GM12878 (cell line): ENCODE measurements around the gene P3H2. TPM values are rescaled to one million over a fixed set of nuclear protein-coding genes. Genes with fewer than 3 reads are reported as not detected.
A peak's percentile ranks its signal among the peaks of the same experiment; 100 is the strongest.

Experiments used
- ATAC-seq: fragments of 200-7000 bp; cut with Tn5 transposase; 3 replicates; pipeline ENCODE4 v1.9.1; 2020; ENCODE audit warnings: mild to moderate bottlenecking, moderate library complexity
- BruUV-seq: library from RNA; stranded (reverse); fragments of 400-500 nt; replicated peaks from 2 replicates; lab custom pipeline; 2021; lab: Mats Ljungman, UMichigan
- CTCF ChIA-PET: fragments of 300-600 bp; sonication (Branson Sonifier 250); formaldehyde crosslinking; extraction: SDS; loops from one replicate; lab custom pipeline; 2021; ENCODE audit warnings: inconsistent platforms; lab: Yijun Ruan, JAX
- POLR2A ChIA-PET: fragments of 350-600 bp; formaldehyde crosslinking; extraction: SDS; loops from one replicate; lab custom pipeline; 2021; ENCODE audit warnings: inconsistent platforms; lab: Charles Lee
- RAD21 ChIA-PET: fragments of 300-600 bp; sonication (Branson Sonifier 250); formaldehyde crosslinking; loops from one replicate; lab custom pipeline; 2023; ENCODE audit warnings: antibody characterized with exemption; ENCODE audit not compliant: unreplicated experiment; lab: Charles Lee
- SMC1A ChIA-PET: fragments of 300-600 bp; sonication (Branson Sonifier 250); formaldehyde crosslinking; loops from one replicate; lab custom pipeline; 2023; ENCODE audit not compliant: unreplicated experiment, uncharacterized antibody; lab: Charles Lee
- DNase-seq: peaks from one replicate; pipeline ENCODE4 v3.0.0-alpha.2; 2011; ENCODE audit warnings: low read depth, low spot score
- FAIRE-seq: peaks from 3 replicates; lab custom pipeline; 2011; peaks lifted over from hg19 to GRCh38; lab: Jason Lieb, UNC
- H2AFZ ChIP-seq: 2 replicates; pipeline ENCODE4 v1.6.0; 2011; ENCODE audit warnings: low read depth, low read length, control low read depth; ENCODE audit not compliant: control insufficient read depth
- H3K27ac ChIP-seq: 2 replicates; pipeline ENCODE4 v1.5.1; 2011; ENCODE audit warnings: control low read depth; ENCODE audit not compliant: control insufficient read depth, insufficient read depth
- H3K27me3 ChIP-seq, 2 experiments: replicated peaks in 1 of 2; 2 replicates each; pipeline versions ENCODE4 v1.6.0 to v1.6.1; 2011; ENCODE audit warnings: low read length in 1 of 2; ENCODE audit not compliant: control insufficient read depth in 2 of 2, insufficient read depth in 2 of 2
- H3K36me3 ChIP-seq, 2 experiments: 2 replicates each; pipeline ENCODE4 v1.5.1; 2011; ENCODE audit warnings: low read length in 1 of 2; ENCODE audit not compliant: control insufficient read depth in 2 of 2, insufficient read depth in 2 of 2
- H3K4me1 ChIP-seq: 2 replicates; pipeline ENCODE4 v1.6.1; 2011; ENCODE audit warnings: mild to moderate bottlenecking, low read length, moderate library complexity, mixed read lengths; ENCODE audit not compliant: control insufficient read depth, insufficient read depth
- H3K4me2 ChIP-seq: 2 replicates; pipeline ENCODE4 v1.6.0; 2011; ENCODE audit warnings: control low read depth; ENCODE audit not compliant: control insufficient read depth, insufficient read depth
- H3K4me3 ChIP-seq: fragments of 200-600 bp; sonication (generic); 2 replicates; pipeline ENCODE4 v1.5.1; 2016
- H3K79me2 ChIP-seq: 2 replicates; pipeline ENCODE4 v1.6.0; 2011; ENCODE audit warnings: low read length; ENCODE audit not compliant: control insufficient read depth, insufficient read depth
- H3K9ac ChIP-seq: 2 replicates; pipeline ENCODE4 v1.8.0; 2011; ENCODE audit warnings: low read length, control low read depth, mixed read lengths; ENCODE audit not compliant: control insufficient read depth, insufficient read depth
- H3K9me3 ChIP-seq: replicated peaks from 3 replicates; pipeline ENCODE4 v1.5.1; 2011; ENCODE audit warnings: mild to moderate bottlenecking, low read length; ENCODE audit not compliant: control insufficient read depth, insufficient read depth
- H4K20me1 ChIP-seq: 2 replicates; pipeline ENCODE4 v1.6.0; 2011; ENCODE audit not compliant: control insufficient read depth, insufficient read depth
- BMI1 ChIP-seq: fragments of 450-650 bp; IDR thresholded peaks from 2 replicates; pipeline ENCODE4 v1.6.1; 2016; ENCODE audit warnings: mild to moderate bottlenecking, moderate library complexity, borderline replicate concordance
- CHD2 ChIP-seq: IDR thresholded peaks from 2 replicates; pipeline ENCODE4 v1.6.1; 2011; ENCODE audit warnings: low read depth, low read length, improper control_type of control experiment, borderline replicate concordance
- HDAC2 ChIP-seq: fragments of 200-600 bp; sonication (generic); IDR thresholded peaks from 2 replicates; pipeline ENCODE4 v1.6.1; 2017
- RBBP5 ChIP-seq: fragments of 200-600 bp; sonication (generic); conservative IDR thresholded peaks from 2 replicates; pipeline ENCODE4 v1.6.1; 2016
- SIN3A ChIP-seq: IDR thresholded peaks from 2 replicates; pipeline ENCODE4 v1.6.1; 2012; ENCODE audit warnings: low read depth, low read length, improper control_type of control experiment
- SMC3 ChIP-seq: IDR thresholded peaks from 2 replicates; pipeline ENCODE4 v1.6.1; 2011; ENCODE audit warnings: low read length, improper control_type of control experiment, borderline replicate concordance
- SREBF1 ChIP-seq: IDR thresholded peaks from 2 replicates; pipeline ENCODE4 v1.6.1; 2012; ENCODE audit warnings: mild to moderate bottlenecking, low read length
- TBL1XR1 ChIP-seq: IDR thresholded peaks from 2 replicates; pipeline ENCODE4 v1.6.1; 2012; ENCODE audit warnings: low read depth, low read length, improper control_type of control experiment
- YBX1 ChIP-seq: fragments of 450-650 bp; IDR thresholded peaks from 2 replicates; pipeline ENCODE4 v1.6.1; 2016; ENCODE audit warnings: antibody characterized with exemption
- ZNF384 ChIP-seq: IDR thresholded peaks from 2 replicates; pipeline ENCODE4 v1.6.1; 2012; ENCODE audit warnings: low read depth, mild to moderate bottlenecking, low read length, improper control_type of control experiment, borderline replicate concordance
- WGBS: methylation state at CpG from one replicate; pipeline ENCODE4 v1.1.6; 2016; ENCODE audit warnings: low lambda C conversion rate; ENCODE audit not compliant: insufficient replicate concordance, insufficient coverage; ENCODE audit errors: missing lambda C conversion rate; 5-methylcytosine and 5-hydroxymethylcytosine counted together
- in situ Hi-C: fragments of 300-500 bp; cut with MboI; formaldehyde crosslinking; loops from 9 replicates; pipeline ENCODE4 v1.14.3; 2018; ENCODE audit warnings: mixed read lengths
- intact Hi-C: fragments of 100-400 bp; cut with micrococcal nuclease; formaldehyde crosslinking; loops from one replicate; pipeline ENCODE4 v1.14.2; 2022; ENCODE audit not compliant: unreplicated experiment
- polyA plus RNA-seq, 11 experiments: library from polyadenylated mRNA; depleted of rRNA in 4 of 11; unstranded in 6 of 11; stranded (reverse) in 5 of 11; fragments of >200 nt; fragmentation: Nextera tagmentation in 4 of 11; fragmentation: Illumina TruSeq in 1 of 11; extraction: Ambion mirVana in 4 of 11; extraction: Trizol in 1 of 11; gene quantifications; 1 replicate in 1 of 11; 2 replicates in 10 of 11; pipeline versions ENCODE4 v1.2.1 to v1.2.3, GENCODE V29; 2011 to 2016; ENCODE audit warnings: inconsistent platforms in 2 of 11, missing spikeins in 2 of 11, low read depth in 1 of 11
- total RNA-seq, 4 experiments: library from RNA; depleted of rRNA in 3 of 4; stranded (reverse); fragments of >200 nt in 3 of 4; fragmentation: Illumina TruSeq in 1 of 4; extraction: Trizol in 1 of 4; gene quantifications; 2 replicates each; pipeline versions ENCODE4 v1.2.1 to v1.2.3, GENCODE V29; 2013 to 2021
- TF ChIP-seq, protein P1 (sequence below): IDR thresholded peaks from 2 replicates; pipeline ENCODE4 v1.6.1; 2012; ENCODE audit warnings: low read length, inconsistent platforms

P3H2 gene
- total and polyA plus RNA-seq, 10 of the 15 experiments (the other 5 are each of a cell fraction or from before 2014, with no cell fraction given) = 27.0 to 97.6 (median 83.2) TPM

DNA sequence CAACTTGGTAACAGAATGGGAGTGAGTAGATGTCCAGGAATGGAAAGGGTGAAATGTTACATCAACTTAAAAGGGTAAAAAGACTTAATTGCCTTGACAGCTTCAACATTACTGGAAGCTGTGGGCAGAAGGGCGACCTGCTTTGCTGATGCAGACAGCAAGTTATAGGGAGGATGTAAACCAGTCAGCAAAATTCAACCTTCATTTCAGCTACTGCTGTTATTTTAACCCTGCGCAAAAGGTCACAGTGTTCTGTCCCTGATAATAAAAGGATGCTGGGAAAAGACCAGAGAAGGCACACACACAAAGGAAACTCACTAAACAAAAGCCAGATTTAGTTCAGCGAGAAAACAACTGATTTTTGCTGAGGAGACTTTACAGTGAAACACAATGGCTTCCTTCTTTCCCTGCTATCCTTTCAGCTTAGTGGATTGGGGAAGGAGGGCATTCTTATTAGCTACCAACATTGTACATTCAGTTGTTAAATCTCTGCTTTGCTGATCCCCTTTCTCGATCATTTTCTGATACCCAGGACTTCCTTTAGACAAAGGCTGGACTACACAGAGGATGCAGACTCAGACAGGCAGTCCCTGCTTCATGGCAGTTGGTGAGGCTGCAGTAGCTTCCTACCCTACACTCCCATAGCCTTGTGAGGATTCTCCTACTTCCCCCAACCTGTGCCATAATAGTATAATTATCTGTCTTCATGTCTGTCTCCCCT, 62.0 kb downstream of the P3H2 start:
- CTCF ChIA-PET = interaction anchor here (1.3 to 2.3 kb wide), 3 partner anchors 14 to 325 kb away, joined by 3 to 4 read pairs (median 3); no protein-coding TSS in a partner anchor
- RAD21 ChIA-PET = interaction anchor here (1.3 kb wide), 1 partner anchor 9 kb away, joined by 4 read pairs; no protein-coding TSS in a partner anchor
- POLR2A ChIA-PET = interaction anchor here (0.5 to 1.4 kb wide), 2 partner anchors 10 to 56 kb away, joined by 3 to 5 read pairs; no protein-coding TSS in a partner anchor
- SMC1A ChIA-PET = interaction anchor here (0.7 to 3.6 kb wide), 10 partner anchors 9 to 82 kb away, joined by 3 to 21 read pairs (median 3); no protein-coding TSS in a partner anchor
- H3K36me3 ChIP-seq = no peaks in the 10 kb centered on the region
- peak; percentile 48 for ATAC-seq
- no peak for TF ChIP-seq YBX1
- TF ChIP-seq SIN3A = no peak
- no peak for TF ChIP-seq HDAC2
- TF ChIP-seq TBL1XR1 = no peak
- no peak for TF ChIP-seq BMI1
- no peak for TF ChIP-seq ZNF384
- no peak for TF ChIP-seq RBBP5
- TF ChIP-seq SREBF1 = no peak
- no peak for TF ChIP-seq SMC3
- no peak for TF ChIP-seq CHD2
- TF ChIP-seq, protein P1, sequence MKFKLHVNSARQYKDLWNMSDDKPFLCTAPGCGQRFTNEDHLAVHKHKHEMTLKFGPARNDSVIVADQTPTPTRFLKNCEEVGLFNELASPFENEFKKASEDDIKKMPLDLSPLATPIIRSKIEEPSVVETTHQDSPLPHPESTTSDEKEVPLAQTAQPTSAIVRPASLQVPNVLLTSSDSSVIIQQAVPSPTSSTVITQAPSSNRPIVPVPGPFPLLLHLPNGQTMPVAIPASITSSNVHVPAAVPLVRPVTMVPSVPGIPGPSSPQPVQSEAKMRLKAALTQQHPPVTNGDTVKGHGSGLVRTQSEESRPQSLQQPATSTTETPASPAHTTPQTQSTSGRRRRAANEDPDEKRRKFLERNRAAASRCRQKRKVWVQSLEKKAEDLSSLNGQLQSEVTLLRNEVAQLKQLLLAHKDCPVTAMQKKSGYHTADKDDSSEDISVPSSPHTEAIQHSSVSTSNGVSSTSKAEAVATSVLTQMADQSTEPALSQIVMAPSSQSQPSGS = no peak
- H4K20me1 ChIP-seq = no peaks in the 10 kb centered on the region
- no peak overlapping the region for H3K4me2 ChIP-seq
- intact Hi-C loops (no loop called here), in situ Hi-C loops (no loop called here)
- 23% methylated on average over 4 of the region's 4 CpGs for WGBS
- BruUV-seq = no TSS peak
- H3K9ac ChIP-seq = no peak overlapping the region
- H3K27ac ChIP-seq = no peak overlapping the region
- no peaks in the 10 kb centered on the region for H3K79me2 ChIP-seq
- FAIRE-seq = no peak
- no peak overlapping the region for H2AFZ ChIP-seq
- no peak for DNase-seq
- no peaks in the 10 kb centered on the region for H3K4me1 ChIP-seq
- H3K27me3 ChIP-seq = no peaks in the 10 kb centered on the region
- no peaks in the 10 kb centered on the region for H3K9me3 ChIP-seq
- no peak overlapping the region for H3K4me3 ChIP-seq
